Measurements from ENCODE around the gene TEX29. TPM values are rescaled to one million over a fixed set of nuclear protein-coding genes. Genes with fewer than 3 reads are reported as not detected.

Gene TEX29
- total and polyA plus RNA-seq, 2 donors (not counting 1 experiment from before 2014, with no cell fraction given), result 0.66 to 0.86 TPM

- 71% methylated on average over 1 of the region's 2 CpGs for WGBS (ENCODE audit: insufficient coverage)
- intact Hi-C loops (cut with micrococcal nuclease), result no loop called here
- H3K4me1 Mint-ChIP-seq, result no peaks in the 10 kb centered on the region
- DNase-seq, result no peak
- H3K27me3 Mint-ChIP-seq, result peaks cover 9% of the 10 kb centered on the region
- no peaks in the 10 kb centered on the region for H3K4me1 ChIP-seq (ENCODE audit: control insufficient read depth in 2 of 2, insufficient read depth in 2 of 2, low read length in 2 of 2)
- no peaks in the 10 kb centered on the region for H3K36me3 ChIP-seq (replicated peaks in 1 of 2; ENCODE audit: control extremely low read depth in 1 of 2, control insufficient read depth in 1 of 2, extremely low read depth in 1 of 2, insufficient read depth in 2 of 2, low read length in 1 of 2)
- no peak overlapping the region for H3K27ac ChIP-seq (ENCODE audit: low read length in 2 of 2)
- ChIA-PET POLR2A (no interaction called here), CTCF (no interaction called here)
- H3K9me3 Mint-ChIP-seq (ENCODE audit: insufficient read depth), result peaks cover 2% of the 10 kb centered on the region
- H3K27ac Mint-ChIP-seq, result no peak overlapping the region
- peaks cover 0 to 4% (median 0%) of the 10 kb centered on the region in 3 donors for H3K9me3 ChIP-seq (ENCODE audit: control extremely low read depth in 1 of 3, control insufficient read depth in 2 of 3, insufficient read depth in 1 of 3, low read length in 2 of 3)
- no peak overlapping the region for H3K4me2 ChIP-seq (replicated peaks; ENCODE audit: low read depth, low read length, poor library complexity, severe bottlenecking)
- H3K4me3 ChIP-seq (ENCODE audit: control extremely low read depth in 1 of 5, extremely low read depth in 1 of 5, insufficient read depth in 1 of 5, low read depth in 2 of 5, low read length in 4 of 5), result no peak overlapping the region
- H2AFZ ChIP-seq (ENCODE audit: insufficient read depth, low read depth, low read length, poor library complexity, severe bottlenecking), result no peak overlapping the region
- H4K20me1 ChIP-seq (ENCODE audit: control insufficient read depth, insufficient read depth, low read length, poor library complexity, severe bottlenecking), result no peaks in the 10 kb centered on the region
- H3K27me3 ChIP-seq (replicated peaks in 1 of 4; ENCODE audit: control extremely low read depth in 1 of 4, control insufficient read depth in 3 of 4, insufficient read depth in 4 of 4, low read length in 3 of 4), result peaks cover 0 to 4% (median 0%) of the 10 kb centered on the region in 4 experiments
- ATAC-seq (ENCODE audit: low read depth), result no peak
- no peak for TF ChIP-seq EZH2 (IDR thresholded peaks at IDR 0.05; ENCODE audit: borderline replicate concordance, insufficient read depth, low read depth, low read length, poor library complexity, severe bottlenecking)
- TF ChIP-seq, protein P1, sequence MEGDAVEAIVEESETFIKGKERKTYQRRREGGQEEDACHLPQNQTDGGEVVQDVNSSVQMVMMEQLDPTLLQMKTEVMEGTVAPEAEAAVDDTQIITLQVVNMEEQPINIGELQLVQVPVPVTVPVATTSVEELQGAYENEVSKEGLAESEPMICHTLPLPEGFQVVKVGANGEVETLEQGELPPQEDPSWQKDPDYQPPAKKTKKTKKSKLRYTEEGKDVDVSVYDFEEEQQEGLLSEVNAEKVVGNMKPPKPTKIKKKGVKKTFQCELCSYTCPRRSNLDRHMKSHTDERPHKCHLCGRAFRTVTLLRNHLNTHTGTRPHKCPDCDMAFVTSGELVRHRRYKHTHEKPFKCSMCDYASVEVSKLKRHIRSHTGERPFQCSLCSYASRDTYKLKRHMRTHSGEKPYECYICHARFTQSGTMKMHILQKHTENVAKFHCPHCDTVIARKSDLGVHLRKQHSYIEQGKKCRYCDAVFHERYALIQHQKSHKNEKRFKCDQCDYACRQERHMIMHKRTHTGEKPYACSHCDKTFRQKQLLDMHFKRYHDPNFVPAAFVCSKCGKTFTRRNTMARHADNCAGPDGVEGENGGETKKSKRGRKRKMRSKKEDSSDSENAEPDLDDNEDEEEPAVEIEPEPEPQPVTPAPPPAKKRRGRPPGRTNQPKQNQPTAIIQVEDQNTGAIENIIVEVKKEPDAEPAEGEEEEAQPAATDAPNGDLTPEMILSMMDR (IDR thresholded peaks at IDR 0.05), result no peak
- no peaks in the 10 kb centered on the region for H3K79me2 ChIP-seq (ENCODE audit: control insufficient read depth, insufficient read depth, low read length)
- H3K4me3 Mint-ChIP-seq, result no peak overlapping the region
- no peak overlapping the region for H3K9ac ChIP-seq (ENCODE audit: low read length)
These were observed 46.9 kb downstream of the TEX29 start for GRCh38 chr13:111367340-111367739.

DNA sequence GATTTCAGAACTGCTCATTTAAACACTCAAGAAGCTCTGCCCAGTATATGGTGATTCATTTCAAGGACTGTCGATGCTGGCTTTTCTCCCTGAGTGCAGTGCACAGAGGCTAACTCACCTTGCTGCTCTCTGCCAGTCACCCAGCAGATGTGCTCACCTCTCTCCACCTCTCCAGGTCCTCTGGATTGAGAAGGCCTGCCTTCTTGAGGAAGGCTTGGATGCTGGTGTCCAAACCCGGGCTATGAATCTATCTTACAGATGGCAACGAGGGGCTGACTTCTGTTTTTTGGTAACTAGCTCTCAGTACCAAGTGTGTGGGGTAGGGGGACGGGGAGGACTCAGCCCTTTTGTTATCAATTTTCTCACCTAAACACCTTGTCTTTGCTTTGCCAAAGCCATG lies 47.6 kb downstream of the TEX29 start:
- H3K4me3 ChIP-seq (ENCODE audit: control extremely low read depth in 1 of 5, extremely low read depth in 1 of 5, insufficient read depth in 1 of 5, low read depth in 2 of 5, low read length in 4 of 5), result no peak overlapping the region
- no peak overlapping the region for H3K4me3 Mint-ChIP-seq
- no peaks in the 10 kb centered on the region for H3K4me1 Mint-ChIP-seq
- no peaks in the 10 kb centered on the region for H3K36me3 ChIP-seq (replicated peaks in 1 of 2; ENCODE audit: control extremely low read depth in 1 of 2, control insufficient read depth in 1 of 2, extremely low read depth in 1 of 2, insufficient read depth in 2 of 2, low read length in 1 of 2)
- H3K27ac ChIP-seq (ENCODE audit: low read length in 2 of 2), result no peak overlapping the region
- peaks cover 0 to 9% (median 0%) of the 10 kb centered on the region in 3 donors for H3K9me3 ChIP-seq (ENCODE audit: control extremely low read depth in 1 of 3, control insufficient read depth in 2 of 3, insufficient read depth in 1 of 3, low read length in 2 of 3)
- CTCF ChIA-PET, result no interaction called here
- POLR2A ChIA-PET, result no interaction called here
- no peak for ATAC-seq (ENCODE audit: low read depth)
- no peak overlapping the region for H3K4me2 ChIP-seq (replicated peaks; ENCODE audit: low read depth, low read length, poor library complexity, severe bottlenecking)
- TF ChIP-seq, protein P1 (IDR thresholded peaks at IDR 0.05), result no peak
- no peak for TF ChIP-seq EZH2 (IDR thresholded peaks at IDR 0.05; ENCODE audit: borderline replicate concordance, insufficient read depth, low read depth, low read length, poor library complexity, severe bottlenecking)
- intact Hi-C loops (cut with micrococcal nuclease), result no loop called here
- H4K20me1 ChIP-seq (ENCODE audit: control insufficient read depth, insufficient read depth, low read length, poor library complexity, severe bottlenecking), result no peaks in the 10 kb centered on the region
- peaks cover 2% of the 10 kb centered on the region for H3K9me3 Mint-ChIP-seq (ENCODE audit: insufficient read depth)
- no peaks in the 10 kb centered on the region for H3K79me2 ChIP-seq (ENCODE audit: control insufficient read depth, insufficient read depth, low read length)
- WGBS (ENCODE audit: insufficient coverage), result 100% methylated on average over 1 of the region's 4 CpGs
- no peak for DNase-seq
- H3K27me3 ChIP-seq (replicated peaks in 1 of 4; ENCODE audit: control extremely low read depth in 1 of 4, control insufficient read depth in 3 of 4, insufficient read depth in 4 of 4, low read length in 3 of 4), result peaks cover 0 to 4% (median 0%) of the 10 kb centered on the region in 4 experiments
- no peaks in the 10 kb centered on the region for H3K4me1 ChIP-seq (ENCODE audit: control insufficient read depth in 2 of 2, insufficient read depth in 2 of 2, low read length in 2 of 2)
- H3K9ac ChIP-seq (ENCODE audit: low read length), result no peak overlapping the region
- no peak overlapping the region for H2AFZ ChIP-seq (ENCODE audit: insufficient read depth, low read depth, low read length, poor library complexity, severe bottlenecking)
- H3K27me3 Mint-ChIP-seq, result peaks cover 5% of the 10 kb centered on the region
- no peak overlapping the region for H3K27ac Mint-ChIP-seq
